DOHH2 (cell line): ENCODE results near the gene DLX4.

Experiments
- H3F3A ChIP-seq: fragments of 200-600 bp; sonication (generic), shearing (Covaris generic); 2 replicates; pipeline ENCODE4 v1.6.0; 2016; ENCODE audit warnings: antibody characterized with exemption, mild to moderate bottlenecking; ENCODE audit not compliant: control insufficient read depth, insufficient read depth
- H3K27ac ChIP-seq: fragments of 200-600 bp; sonication (generic); 2 replicates; pipeline ENCODE4 v1.5.1; 2014; ENCODE audit warnings: low read depth, mild to moderate bottlenecking, low read length, moderate library complexity
- H3K27me3 ChIP-seq: fragments of 200-600 bp; sonication (generic); 2 replicates; pipeline ENCODE4 v1.6.1; 2014; ENCODE audit warnings: mild to moderate bottlenecking, low read length, mixed read lengths; ENCODE audit not compliant: control insufficient read depth
- H3K36me3 ChIP-seq: fragments of 200-600 bp; sonication (generic); 2 replicates; pipeline ENCODE4 v1.6.1; 2014; ENCODE audit warnings: mild to moderate bottlenecking, low read length, moderate library complexity, mixed read lengths; ENCODE audit not compliant: control insufficient read depth
- H3K4me1 ChIP-seq: fragments of 200-600 bp; sonication (generic); 2 replicates; pipeline ENCODE4 v1.6.1; 2014; ENCODE audit warnings: mild to moderate bottlenecking, low read length, mixed read lengths; ENCODE audit not compliant: control insufficient read depth
- H3K4me2 ChIP-seq: fragments of 200-600 bp; sonication (generic); 2 replicates; pipeline ENCODE4 v1.6.0; 2014; ENCODE audit warnings: mild to moderate bottlenecking, low read length, moderate library complexity
- H3K4me3 ChIP-seq: fragments of 200-600 bp; sonication (generic); 2 replicates; pipeline ENCODE4 v1.5.1; 2014; ENCODE audit warnings: mild to moderate bottlenecking, low read length, mixed read lengths
- H3K79me2 ChIP-seq: fragments of 200-600 bp; sonication (generic); 2 replicates; pipeline ENCODE4 v1.6.1; 2014; ENCODE audit warnings: mild to moderate bottlenecking, low read length, mixed read lengths; ENCODE audit not compliant: control insufficient read depth
- H3K9me2 ChIP-seq: fragments of 200-600 bp; sonication (generic); replicated peaks from 2 replicates; pipeline ENCODE4 v1.6.1; 2014; ENCODE audit warnings: mild to moderate bottlenecking, low read length, mixed read lengths; ENCODE audit not compliant: control insufficient read depth
- H3K9me3 ChIP-seq: fragments of 200-600 bp; sonication (generic); 2 replicates; pipeline ENCODE4 v1.6.1; 2014; ENCODE audit warnings: antibody characterized with exemption, low read length, mixed read lengths; ENCODE audit not compliant: control insufficient read depth, insufficient read depth
- H4K20me1 ChIP-seq: fragments of 200-600 bp; sonication (generic); 2 replicates; pipeline ENCODE4 v1.6.0; 2014; ENCODE audit warnings: low read depth, mild to moderate bottlenecking, antibody characterized with exemption, low read length, moderate library complexity; ENCODE audit not compliant: control insufficient read depth, insufficient read depth
- CTCF ChIP-seq: fragments of 200-600 bp; sonication (generic); IDR thresholded peaks from one replicate; pipeline ENCODE4 v1.5.1; 2014; ENCODE audit warnings: antibody characterized with exemption, mild to moderate bottlenecking, low read depth, low read length; ENCODE audit not compliant: poor library complexity, severe bottlenecking
- EZH2phosphoT487 ChIP-seq: fragments of 200-600 bp; sonication (generic); IDR thresholded peaks from 2 replicates; pipeline ENCODE4 v1.6.1; 2017; ENCODE audit warnings: borderline replicate concordance, mild to moderate bottlenecking, antibody characterized with exemption, low read length, moderate library complexity, mixed read lengths

The DLX4 gene

GRCh38 chr17:49931416-49932137 is 37.4 kb upstream of the DLX4 start:
- no peak overlapping the region for H3K27ac ChIP-seq
- no peak overlapping the region for H3K4me2 ChIP-seq

GRCh38 chr17:49932138-49932723 is 36.8 kb upstream of the DLX4 start:
- Histone ChIP-seq H3K4me1 (no peaks in the 10 kb centered on the region), H4K20me1 (no peaks in the 10 kb centered on the region), H3K79me2 (no peaks in the 10 kb centered on the region), H3K4me3 (no peak overlapping the region), H3K4me2 (no peak overlapping the region), H3K27me3 (no peaks in the 10 kb centered on the region), H3K9me2 (no peaks in the 10 kb centered on the region), H3K36me3 (no peaks in the 10 kb centered on the region), H3K9me3 (no peaks in the 10 kb centered on the region), H3K27ac (no peak overlapping the region), H3F3A (no peaks in the 10 kb centered on the region)
- TF ChIP-seq EZH2phosphoT487 (no peak), CTCF (no peak)

More at GRCh38 chr17:49931416-49932137, 37.4 kb upstream of the DLX4 start:
- Histone ChIP-seq H3K9me2 (no peaks in the 10 kb centered on the region), H3K36me3 (no peaks in the 10 kb centered on the region), H3K79me2 (no peaks in the 10 kb centered on the region), H3F3A (no peaks in the 10 kb centered on the region), H3K4me1 (no peaks in the 10 kb centered on the region), H3K4me3 (no peak overlapping the region), H3K9me3 (no peaks in the 10 kb centered on the region), H4K20me1 (no peaks in the 10 kb centered on the region), H3K27me3 (no peaks in the 10 kb centered on the region)
- no peak for TF ChIP-seq EZH2phosphoT487

- H3K27ac ChIP-seq: no peak overlapping the region
- no peaks in the 10 kb centered on the region for H3K27me3 ChIP-seq
- no peak overlapping the region for H3K4me3 ChIP-seq
- H3K36me3 ChIP-seq: no peaks in the 10 kb centered on the region
- no peaks in the 10 kb centered on the region for H3K4me1 ChIP-seq
- H3F3A ChIP-seq: no peaks in the 10 kb centered on the region
- no peaks in the 10 kb centered on the region for H4K20me1 ChIP-seq
- no peak for TF ChIP-seq CTCF
- no peak for TF ChIP-seq EZH2phosphoT487
- H3K4me2 ChIP-seq: no peak overlapping the region
- H3K79me2 ChIP-seq: no peaks in the 10 kb centered on the region
- H3K9me2 ChIP-seq: no peaks in the 10 kb centered on the region
- H3K9me3 ChIP-seq: no peaks in the 10 kb centered on the region
Measured at GRCh38 chr17:49932901-49933300, 36.1 kb upstream of the DLX4 start.

GRCh38 chr17:49935526-49936210 is 33.3 kb upstream of the DLX4 start:
- Histone ChIP-seq H3K79me2 (no peaks in the 10 kb centered on the region), H3K4me2 (no peak overlapping the region), H3K4me1 (no peaks in the 10 kb centered on the region), H3K27me3 (no peaks in the 10 kb centered on the region), H3F3A (no peaks in the 10 kb centered on the region), H3K4me3 (no peak overlapping the region), H3K27ac (no peak overlapping the region), H3K9me2 (no peaks in the 10 kb centered on the region), H4K20me1 (no peaks in the 10 kb centered on the region), H3K9me3 (no peaks in the 10 kb centered on the region), H3K36me3 (no peaks in the 10 kb centered on the region)
- TF ChIP-seq EZH2phosphoT487: no peak
- no peak for TF ChIP-seq CTCF
